PC-9 (cell line): Measurements from ENCODE around the gene APEH.

Source experiments
- EZH2 ChIP-seq: fragments of 200-600 bp; sonication (generic); IDR thresholded peaks from 2 replicates; pipeline ENCODE4 v1.8.0; 2017; ENCODE audit warnings: antibody characterized with exemption, low read depth
- TF ChIP-seq, protein P1 (sequence below): fragments of 200-600 bp; sonication (generic); conservative IDR thresholded peaks from 2 replicates; pipeline ENCODE4 v1.6.1; 2017; ENCODE audit warnings: mixed run types, antibody characterized with exemption, mild to moderate bottlenecking, moderate library complexity

DNA sequence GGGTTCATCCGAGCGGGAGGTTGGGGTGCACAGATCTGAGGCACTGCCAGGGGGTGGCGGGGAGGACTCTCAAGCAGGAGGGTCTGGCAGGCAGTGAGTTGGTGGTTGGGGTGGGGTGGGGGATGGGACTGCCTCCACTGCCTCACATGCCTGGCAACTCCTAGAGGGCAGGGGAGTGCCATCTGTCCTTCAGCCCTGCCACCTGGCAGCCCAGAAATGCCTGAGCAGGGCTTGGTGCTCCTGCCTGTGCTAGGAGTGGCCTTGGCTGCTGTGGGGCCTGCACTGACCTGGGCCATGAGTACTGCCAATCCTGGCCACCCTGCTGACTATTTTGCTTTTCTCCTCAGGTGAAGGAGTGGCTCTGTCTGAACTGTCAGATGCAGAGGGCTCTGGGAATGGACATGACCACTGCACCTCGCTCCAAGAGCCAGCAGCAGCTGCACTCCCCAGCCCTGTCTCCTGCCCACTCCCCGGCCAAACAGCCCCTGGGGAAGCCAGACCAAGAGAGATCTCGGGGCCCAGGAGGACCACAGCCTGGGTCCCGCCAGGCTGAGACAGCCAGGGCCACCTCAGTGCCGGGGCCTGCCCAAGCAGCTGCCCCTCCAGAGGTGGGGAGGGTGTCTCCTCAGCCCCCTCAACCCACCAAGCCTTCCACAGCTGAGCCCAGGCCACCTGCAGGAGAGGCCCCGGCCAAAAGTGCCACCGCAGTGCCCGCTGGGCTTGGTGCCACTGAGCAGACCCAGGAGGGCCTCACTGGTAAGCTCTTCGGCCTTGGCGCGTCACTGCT is 32.0 kb upstream of the APEH start:
- TF ChIP-seq, protein P1, sequence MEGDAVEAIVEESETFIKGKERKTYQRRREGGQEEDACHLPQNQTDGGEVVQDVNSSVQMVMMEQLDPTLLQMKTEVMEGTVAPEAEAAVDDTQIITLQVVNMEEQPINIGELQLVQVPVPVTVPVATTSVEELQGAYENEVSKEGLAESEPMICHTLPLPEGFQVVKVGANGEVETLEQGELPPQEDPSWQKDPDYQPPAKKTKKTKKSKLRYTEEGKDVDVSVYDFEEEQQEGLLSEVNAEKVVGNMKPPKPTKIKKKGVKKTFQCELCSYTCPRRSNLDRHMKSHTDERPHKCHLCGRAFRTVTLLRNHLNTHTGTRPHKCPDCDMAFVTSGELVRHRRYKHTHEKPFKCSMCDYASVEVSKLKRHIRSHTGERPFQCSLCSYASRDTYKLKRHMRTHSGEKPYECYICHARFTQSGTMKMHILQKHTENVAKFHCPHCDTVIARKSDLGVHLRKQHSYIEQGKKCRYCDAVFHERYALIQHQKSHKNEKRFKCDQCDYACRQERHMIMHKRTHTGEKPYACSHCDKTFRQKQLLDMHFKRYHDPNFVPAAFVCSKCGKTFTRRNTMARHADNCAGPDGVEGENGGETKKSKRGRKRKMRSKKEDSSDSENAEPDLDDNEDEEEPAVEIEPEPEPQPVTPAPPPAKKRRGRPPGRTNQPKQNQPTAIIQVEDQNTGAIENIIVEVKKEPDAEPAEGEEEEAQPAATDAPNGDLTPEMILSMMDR = no peak
- no peak for TF ChIP-seq EZH2
